22Rv1 (cell line): ENCODE data around the gene GCLC.
A peak's percentile ranks its signal among the peaks of the same experiment; 100 is the strongest.

Experiments
- H3K27ac ChIP-seq: fragments of 450-650 bp; 2 replicates; pipeline ENCODE4 v1.5.1; 2017
- ZFX ChIP-seq: fragments of 450-650 bp; IDR thresholded peaks from 2 replicates; pipeline ENCODE4 v1.6.1; 2017; ENCODE audit warnings: antibody characterized with exemption, borderline replicate concordance
- TF ChIP-seq, protein P1 (sequence below): fragments of 450-650 bp; IDR thresholded peaks from 2 replicates; pipeline ENCODE4 v1.5.1; 2017; ENCODE audit warnings: mild to moderate bottlenecking

Gene GCLC

DNA sequence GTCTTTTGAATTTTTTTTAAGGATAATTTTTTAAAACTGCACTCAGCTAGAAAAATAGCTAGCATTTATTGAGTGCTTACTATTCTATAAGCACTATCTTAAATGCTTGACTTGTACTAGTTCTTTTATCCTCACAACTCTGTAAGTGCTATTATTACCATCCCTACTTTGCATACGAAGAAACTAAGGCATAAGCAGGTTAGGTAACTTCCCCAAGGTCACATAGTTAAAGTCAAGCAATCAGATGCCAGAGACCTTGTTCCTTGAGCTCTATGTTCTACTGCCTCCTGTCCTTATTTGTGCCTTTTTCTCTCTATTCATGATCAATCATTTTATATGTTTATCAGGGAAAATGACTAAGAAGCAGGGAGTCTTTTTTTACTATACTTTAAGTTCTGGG is 65.0 kb downstream of the GCLC start:
- no peak overlapping the region for H3K27ac ChIP-seq
- TF ChIP-seq ZFX = no peak
- TF ChIP-seq, protein P1, sequence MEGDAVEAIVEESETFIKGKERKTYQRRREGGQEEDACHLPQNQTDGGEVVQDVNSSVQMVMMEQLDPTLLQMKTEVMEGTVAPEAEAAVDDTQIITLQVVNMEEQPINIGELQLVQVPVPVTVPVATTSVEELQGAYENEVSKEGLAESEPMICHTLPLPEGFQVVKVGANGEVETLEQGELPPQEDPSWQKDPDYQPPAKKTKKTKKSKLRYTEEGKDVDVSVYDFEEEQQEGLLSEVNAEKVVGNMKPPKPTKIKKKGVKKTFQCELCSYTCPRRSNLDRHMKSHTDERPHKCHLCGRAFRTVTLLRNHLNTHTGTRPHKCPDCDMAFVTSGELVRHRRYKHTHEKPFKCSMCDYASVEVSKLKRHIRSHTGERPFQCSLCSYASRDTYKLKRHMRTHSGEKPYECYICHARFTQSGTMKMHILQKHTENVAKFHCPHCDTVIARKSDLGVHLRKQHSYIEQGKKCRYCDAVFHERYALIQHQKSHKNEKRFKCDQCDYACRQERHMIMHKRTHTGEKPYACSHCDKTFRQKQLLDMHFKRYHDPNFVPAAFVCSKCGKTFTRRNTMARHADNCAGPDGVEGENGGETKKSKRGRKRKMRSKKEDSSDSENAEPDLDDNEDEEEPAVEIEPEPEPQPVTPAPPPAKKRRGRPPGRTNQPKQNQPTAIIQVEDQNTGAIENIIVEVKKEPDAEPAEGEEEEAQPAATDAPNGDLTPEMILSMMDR = no peak

DNA sequence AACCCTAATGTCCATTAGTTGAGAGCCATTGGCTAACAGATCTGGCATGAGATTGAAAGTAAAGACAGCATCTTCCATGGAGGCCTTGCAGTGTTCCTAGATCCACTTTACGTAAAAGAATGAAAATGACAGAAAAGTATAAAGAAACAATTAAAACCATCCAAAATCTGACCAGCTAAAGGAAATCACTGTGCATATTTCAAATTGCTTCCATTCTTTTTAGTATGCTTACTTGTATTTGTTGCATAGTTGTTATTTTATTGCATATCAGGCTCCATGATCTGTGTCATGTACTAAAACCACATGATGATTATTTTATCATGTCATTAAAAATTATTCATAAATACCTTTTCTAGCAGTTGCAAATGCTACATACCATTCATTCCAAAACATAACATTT is 67.9 kb downstream of the GCLC start:
- H3K27ac ChIP-seq = no peak overlapping the region
- no peak for TF ChIP-seq ZFX
- TF ChIP-seq, protein P1 = no peak

DNA sequence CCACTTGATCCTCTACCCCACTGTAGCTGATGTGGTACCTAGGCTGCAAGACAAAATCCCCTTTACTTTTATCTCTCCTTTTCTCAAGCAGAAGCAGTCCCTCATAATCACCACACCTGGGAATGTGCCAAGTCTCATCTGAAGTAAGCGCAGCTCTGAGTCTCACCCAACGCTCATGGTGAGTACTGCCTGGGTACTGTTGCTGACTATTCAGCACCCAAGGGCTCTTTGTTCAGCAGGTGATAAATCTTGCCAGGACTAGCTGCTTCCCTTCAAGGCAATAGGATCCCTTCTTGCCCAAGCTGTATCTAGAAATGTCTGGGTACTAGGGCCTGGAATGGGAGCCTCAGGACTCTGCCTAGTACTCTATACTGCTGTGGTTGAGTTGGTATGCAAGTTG is 70.9 kb downstream of the GCLC start:
- H3K27ac ChIP-seq = no peak overlapping the region
- TF ChIP-seq, protein P1 = no peak
- no peak for TF ChIP-seq ZFX

DNA sequence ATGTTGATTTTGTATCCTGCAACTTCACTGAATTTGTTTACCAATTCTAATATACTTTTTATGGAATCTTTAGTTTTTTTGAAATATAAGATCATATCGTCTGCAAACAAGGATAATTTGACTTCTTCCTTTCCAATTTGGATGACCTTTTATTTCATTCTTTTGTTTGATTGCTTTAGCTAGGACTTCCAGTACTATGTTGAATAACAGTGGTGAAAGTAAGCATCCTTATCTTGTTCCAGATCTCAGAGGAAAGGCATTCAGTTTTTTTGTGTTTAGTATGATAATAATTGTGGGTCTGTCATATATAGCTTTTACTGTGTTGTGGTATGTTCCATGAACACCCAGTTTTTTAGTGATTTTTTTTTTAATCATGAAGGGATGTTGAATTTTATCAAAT is 75.7 kb downstream of the GCLC start:
- TF ChIP-seq, protein P1 = no peak
- no peak for TF ChIP-seq ZFX
- peak overlapping the region; percentile 61 for H3K27ac ChIP-seq

DNA sequence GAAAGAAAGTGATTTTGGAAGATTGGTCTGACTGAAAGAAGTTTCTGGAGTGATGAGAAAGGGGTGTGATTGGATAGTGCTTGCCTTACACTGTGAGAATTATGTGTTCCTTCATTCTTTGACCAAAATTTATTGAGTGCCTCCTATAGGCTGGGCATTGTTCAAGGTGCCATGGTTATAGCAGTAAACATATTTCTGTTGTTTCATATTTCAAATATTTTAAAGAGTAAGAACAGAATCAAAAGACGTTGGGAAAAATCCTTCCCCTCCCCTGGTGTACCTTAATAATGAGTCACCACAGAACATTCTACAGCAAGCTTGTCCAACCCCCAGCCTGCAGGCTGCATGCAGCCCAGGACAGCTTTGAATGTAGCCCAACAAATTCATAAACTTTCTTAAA is 78.6 kb downstream of the GCLC start:
- H3K27ac ChIP-seq = peak overlapping the region; percentile 87
- TF ChIP-seq ZFX = no peak
- TF ChIP-seq, protein P1 = no peak

DNA sequence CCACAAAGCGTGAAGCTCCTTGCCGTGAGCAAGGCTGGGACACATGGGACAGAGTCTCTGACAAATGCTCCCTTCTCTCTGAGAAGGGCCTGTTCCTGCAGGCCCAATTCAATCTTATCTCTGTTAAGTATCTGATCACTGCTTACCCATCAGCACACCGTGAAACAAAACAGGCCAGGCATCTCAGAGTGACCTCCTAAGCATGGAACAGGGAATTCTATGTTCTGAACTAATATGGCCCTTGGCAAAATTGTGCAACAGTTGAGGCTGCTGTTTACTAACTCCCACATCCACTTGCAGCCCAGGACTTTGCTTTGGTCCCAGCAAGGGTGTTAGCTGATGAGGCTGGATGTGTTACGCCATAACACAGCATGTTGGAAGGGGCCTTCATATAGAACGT is 79.2 kb downstream of the GCLC start:
- TF ChIP-seq, protein P1 = no peak
- no peak for TF ChIP-seq ZFX
- peak overlapping the region; percentile 87 for H3K27ac ChIP-seq

DNA sequence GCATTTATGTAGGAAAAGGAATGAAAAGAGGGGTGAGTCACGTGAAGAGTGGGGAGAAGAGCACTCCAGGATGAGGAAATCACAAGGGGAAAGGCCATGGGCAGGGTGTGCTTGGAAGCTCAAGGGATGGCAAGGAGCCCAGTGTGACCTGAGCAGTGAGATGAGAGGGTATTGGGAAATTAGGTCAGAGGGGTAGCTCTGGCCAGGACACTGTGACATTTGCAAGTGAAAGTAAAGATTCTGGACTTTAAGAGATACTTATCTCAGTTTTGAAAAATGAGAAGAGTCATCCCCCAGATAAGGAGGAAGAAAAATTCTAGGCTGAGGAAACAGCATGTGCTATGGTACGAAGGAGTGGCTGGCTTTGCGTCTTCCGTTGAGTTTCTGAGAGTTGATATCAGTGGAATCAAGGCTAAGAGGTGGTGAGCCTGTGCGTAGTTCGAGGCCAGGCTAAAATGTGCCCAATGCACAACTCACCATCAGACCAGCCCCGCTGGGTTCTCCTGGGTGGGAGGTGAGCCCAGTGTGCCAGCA is 79.9 kb downstream of the GCLC start:
- TF ChIP-seq, protein P1 = no peak
- no peak for TF ChIP-seq ZFX
- peak overlapping the region; percentile 87 for H3K27ac ChIP-seq
